GM23338 (cell line): ENCODE measurements around the gene IER5.

ENCODE experiments used
- CREB1 ChIP-seq: fragments of 250-450 bp; sonication (Bioruptor Pico); IDR thresholded peaks from 2 replicates; pipeline ENCODE4 v1.5.0; 2020; ENCODE audit warnings: low read depth, mild to moderate bottlenecking, moderate library complexity
- CTCF ChIP-seq, 2 experiments: fragments of 200-600 bp in 1 of 2; sonication (generic) in 1 of 2; conservative IDR thresholded peaks; 2 replicates each; pipeline versions ENCODE4 v1.5.1 to v1.6.1; 2016 to 2017; ENCODE audit warnings: antibody characterized with exemption in 2 of 2, low read depth in 2 of 2, mild to moderate bottlenecking in 2 of 2, moderate library complexity in 1 of 2
- ETS1 ChIP-seq: IDR thresholded peaks from 2 replicates; pipeline ENCODE4 v1.6.1; 2016; ENCODE audit warnings: antibody characterized with exemption
- EZH2 ChIP-seq: fragments of 200-600 bp; sonication (generic); IDR thresholded peaks from one replicate; pipeline ENCODE4 v1.8.0; 2017; ENCODE audit warnings: antibody characterized with exemption, mild to moderate bottlenecking, low read depth; ENCODE audit not compliant: unreplicated experiment
- EZH2phosphoT487 ChIP-seq: fragments of 200-600 bp; sonication (generic); IDR thresholded peaks from one replicate; pipeline ENCODE4 v1.8.1; 2018; ENCODE audit warnings: antibody characterized with exemption; ENCODE audit not compliant: unreplicated experiment
- JUNB ChIP-seq: IDR thresholded peaks from one replicate; pipeline ENCODE4 v1.6.1; 2016; ENCODE audit warnings: antibody characterized with exemption; ENCODE audit not compliant: unreplicated experiment
- POLR2AphosphoS5 ChIP-seq: IDR thresholded peaks from 2 replicates; pipeline ENCODE4 v1.6.1; 2016; ENCODE audit warnings: antibody characterized with exemption, low read depth
- REST ChIP-seq: IDR thresholded peaks from one replicate; pipeline ENCODE4 v1.6.1; 2018; ENCODE audit warnings: antibody characterized with exemption; ENCODE audit not compliant: unreplicated experiment
- STAT1 ChIP-seq: IDR thresholded peaks from one replicate; pipeline ENCODE4 v1.6.1; 2016; ENCODE audit warnings: antibody characterized with exemption; ENCODE audit not compliant: unreplicated experiment
- ZNF331 ChIP-seq: fragments of 250-450 bp; sonication (Bioruptor Pico); IDR thresholded peaks from 2 replicates; pipeline ENCODE4 v1.5.0; 2020; ENCODE audit warnings: low read depth, mild to moderate bottlenecking, moderate library complexity

- no peak for TF ChIP-seq CTCF (conservative IDR thresholded peaks at IDR 0.05; ENCODE audit: low read depth in 2 of 2)
- TF ChIP-seq POLR2AphosphoS5, result no peak
- TF ChIP-seq EZH2, result no peak
- no peak for TF ChIP-seq STAT1
- no peak for TF ChIP-seq EZH2phosphoT487
- no peak for TF ChIP-seq JUNB
- no peak for TF ChIP-seq CREB1 (CRISPR knock-in tag)
- TF ChIP-seq REST, result no peak
- no peak for TF ChIP-seq ETS1
- no peak for TF ChIP-seq ZNF331 (CRISPR knock-in tag)
These were observed 31.9 kb upstream of the IER5 start for GRCh38 chr1:181056560-181056959.
